Uterus (tissue), 4 donors: Measurements from ENCODE around the gene MYO18B. TPM values are rescaled to one million over a fixed set of nuclear protein-coding genes. Genes with fewer than 3 reads are reported as not detected.

Source experiments
- DNase-seq, 2 donors: peaks; one replicate each; pipeline ENCODE4 v3.0.0-alpha.2; 2019 to 2020
- H3K27ac ChIP-seq, 2 donors: fragments of 200-600 bp; sonication (generic); 1 replicate in 1 of 2; 2 replicates in 1 of 2; pipeline ENCODE4 v1.5.1; 2016 to 2018
- H3K27me3 ChIP-seq, 2 donors: fragments of 200-600 bp; sonication (generic); one replicate each; pipeline ENCODE4 v1.5.1; 2018 to 2019; ENCODE audit warnings: control low read depth in 1 of 2
- H3K36me3 ChIP-seq, 2 donors: fragments of 200-600 bp; sonication (generic); one replicate each; pipeline ENCODE4 v1.5.1; 2019; ENCODE audit warnings: control low read depth in 1 of 2
- H3K4me1 ChIP-seq, 2 donors: fragments of 200-600 bp; sonication (generic); one replicate each; pipeline ENCODE4 v1.5.1; 2018 to 2019; ENCODE audit warnings: control low read depth in 1 of 2
- H3K4me3 ChIP-seq, 2 donors: fragments of 200-600 bp; sonication (generic); 1 replicate in 1 of 2; 2 replicates in 1 of 2; pipeline ENCODE4 v1.5.1; 2018 to 2019; ENCODE audit warnings: mild to moderate bottlenecking in 1 of 2
- H3K9me3 ChIP-seq, 2 donors: fragments of 200-600 bp; sonication (generic); one replicate each; pipeline ENCODE4 v1.5.1; 2019; ENCODE audit warnings: control low read depth in 1 of 2
- POLR2A ChIP-seq, 2 donors: fragments of 450-650 bp; IDR thresholded peaks; one replicate each; pipeline ENCODE4 v1.6.1; 2016; ENCODE audit warnings: antibody characterized with exemption in 2 of 2, mild to moderate bottlenecking in 1 of 2, moderate library complexity in 1 of 2
- intact Hi-C: fragments of 100-400 bp; cut with DNase I; formaldehyde crosslinking; loops from one replicate; pipeline ENCODE4 v1.15.1; 2023; ENCODE audit warnings: low total_unique reads
- total RNA-seq, 4 donors: library from RNA; depleted of rRNA in 3 of 4; stranded (reverse); fragments of >200 nt in 3 of 4; gene quantifications; one replicate each; pipeline versions ENCODE4 v1.1.0 to v1.2.4, GENCODE V29; 2014 to 2023
- TF ChIP-seq, protein P1 (sequence below), 4 experiments: fragments of 200-600 bp in 2 of 4; fragments of 450-650 bp in 2 of 4; sonication (generic) in 2 of 4; IDR thresholded peaks; one replicate each; pipeline ENCODE4 v1.5.1; 2016 to 2019; ENCODE audit warnings: antibody characterized with exemption in 4 of 4, mild to moderate bottlenecking in 2 of 4, moderate library complexity in 1 of 4
- donor health status: DM: yes; HTN: yes; CAD: no.

MYO18B gene
- total RNA-seq, 4 donors from 2014 or later, result 0.41 to 0.43 TPM; not detected in 2

DNA sequence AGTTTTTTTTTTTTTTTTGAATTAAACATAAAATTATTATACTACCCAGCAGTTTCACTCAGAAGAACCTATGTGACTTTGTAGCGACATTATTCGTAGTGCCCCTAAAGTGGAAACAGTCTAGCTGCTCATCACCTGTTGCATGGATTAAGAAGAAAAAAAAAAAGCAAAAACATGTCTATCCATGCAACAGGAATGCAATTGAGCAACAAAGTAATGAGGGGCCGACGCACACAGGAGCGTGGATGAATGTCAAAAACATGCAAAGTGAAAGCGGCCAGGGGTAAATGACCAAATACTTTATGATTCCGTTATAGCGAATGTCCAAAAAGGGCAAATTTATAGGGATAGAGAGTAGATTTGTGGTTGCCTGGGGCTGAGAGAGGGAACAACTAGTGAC lies 16.3 kb downstream of the MYO18B start:
- H3K27me3 ChIP-seq, result no peaks in the 10 kb centered on the region
- H3K27ac ChIP-seq, result no peak overlapping the region
- no peaks in the 10 kb centered on the region for H3K9me3 ChIP-seq
- H3K4me3 ChIP-seq, result no peak overlapping the region
- H3K4me1 ChIP-seq, result no peaks in the 10 kb centered on the region
- intact Hi-C loops, result no loop called here
- DNase-seq, result no peak
- no peaks in the 10 kb centered on the region for H3K36me3 ChIP-seq
- no peak for TF ChIP-seq POLR2A (IDR thresholded peaks at IDR 0.05)
- TF ChIP-seq, protein P1, sequence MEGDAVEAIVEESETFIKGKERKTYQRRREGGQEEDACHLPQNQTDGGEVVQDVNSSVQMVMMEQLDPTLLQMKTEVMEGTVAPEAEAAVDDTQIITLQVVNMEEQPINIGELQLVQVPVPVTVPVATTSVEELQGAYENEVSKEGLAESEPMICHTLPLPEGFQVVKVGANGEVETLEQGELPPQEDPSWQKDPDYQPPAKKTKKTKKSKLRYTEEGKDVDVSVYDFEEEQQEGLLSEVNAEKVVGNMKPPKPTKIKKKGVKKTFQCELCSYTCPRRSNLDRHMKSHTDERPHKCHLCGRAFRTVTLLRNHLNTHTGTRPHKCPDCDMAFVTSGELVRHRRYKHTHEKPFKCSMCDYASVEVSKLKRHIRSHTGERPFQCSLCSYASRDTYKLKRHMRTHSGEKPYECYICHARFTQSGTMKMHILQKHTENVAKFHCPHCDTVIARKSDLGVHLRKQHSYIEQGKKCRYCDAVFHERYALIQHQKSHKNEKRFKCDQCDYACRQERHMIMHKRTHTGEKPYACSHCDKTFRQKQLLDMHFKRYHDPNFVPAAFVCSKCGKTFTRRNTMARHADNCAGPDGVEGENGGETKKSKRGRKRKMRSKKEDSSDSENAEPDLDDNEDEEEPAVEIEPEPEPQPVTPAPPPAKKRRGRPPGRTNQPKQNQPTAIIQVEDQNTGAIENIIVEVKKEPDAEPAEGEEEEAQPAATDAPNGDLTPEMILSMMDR (IDR thresholded peaks at IDR 0.05), result no peak

DNA sequence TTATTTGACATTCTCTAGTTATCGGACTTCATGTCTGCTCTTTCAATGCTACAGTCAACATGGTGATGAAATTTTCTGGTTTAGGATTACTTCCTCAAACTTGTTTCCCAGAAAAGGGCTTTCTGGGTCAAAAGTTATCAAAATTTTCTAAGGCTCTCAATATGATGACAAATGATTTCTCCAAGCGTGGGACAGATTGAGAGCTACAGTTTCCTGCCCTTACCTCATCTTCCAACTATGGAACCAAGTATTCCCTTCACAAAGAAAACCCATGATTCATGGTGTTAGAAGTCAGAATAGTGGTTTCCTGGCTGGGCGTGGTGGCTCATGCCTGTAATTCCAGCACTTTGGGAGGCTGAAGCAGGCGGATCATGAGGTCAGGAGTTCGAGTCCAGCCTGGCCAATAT lies 17.8 kb downstream of the MYO18B start:
- Histone ChIP-seq H3K4me1 (no peaks in the 10 kb centered on the region), H3K36me3 (no peaks in the 10 kb centered on the region), H3K9me3 (no peaks in the 10 kb centered on the region), H3K4me3 (no peak overlapping the region), H3K27ac (no peak overlapping the region), H3K27me3 (no peaks in the 10 kb centered on the region)
- intact Hi-C loops, result no loop called here
- DNase-seq, result no peak
- TF ChIP-seq, protein P1 (IDR thresholded peaks at IDR 0.05), result no peak
- no peak for TF ChIP-seq POLR2A (IDR thresholded peaks at IDR 0.05)

DNA sequence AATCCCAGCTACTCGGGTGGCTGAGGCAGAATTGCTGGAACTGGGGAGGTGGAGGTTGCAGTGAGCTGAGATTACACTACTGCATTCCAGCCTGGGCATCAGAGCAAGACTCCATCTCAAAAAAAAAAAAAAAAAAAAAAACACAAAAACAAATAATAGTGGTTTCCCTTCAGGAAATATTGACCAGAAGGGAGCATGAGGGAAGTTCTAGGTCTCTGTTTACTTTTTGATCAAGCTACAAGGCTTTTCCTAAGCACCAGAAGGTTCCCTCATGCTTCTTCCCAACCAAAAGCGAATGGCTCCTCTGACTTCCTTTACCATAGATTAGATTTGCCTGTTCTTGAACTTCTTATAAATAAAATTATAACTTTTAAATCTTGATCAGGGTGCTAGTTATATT lies 18.3 kb downstream of the MYO18B start:
- intact Hi-C loops, result no loop called here
- Histone ChIP-seq H3K27me3 (no peaks in the 10 kb centered on the region), H3K9me3 (no peaks in the 10 kb centered on the region), H3K4me1 (no peaks in the 10 kb centered on the region), H3K4me3 (no peak overlapping the region), H3K36me3 (no peaks in the 10 kb centered on the region), H3K27ac (no peak overlapping the region)
- TF ChIP-seq POLR2A (IDR thresholded peaks at IDR 0.05), result no peak
- TF ChIP-seq, protein P1 (IDR thresholded peaks at IDR 0.05), result no peak
- DNase-seq, result no peak

DNA sequence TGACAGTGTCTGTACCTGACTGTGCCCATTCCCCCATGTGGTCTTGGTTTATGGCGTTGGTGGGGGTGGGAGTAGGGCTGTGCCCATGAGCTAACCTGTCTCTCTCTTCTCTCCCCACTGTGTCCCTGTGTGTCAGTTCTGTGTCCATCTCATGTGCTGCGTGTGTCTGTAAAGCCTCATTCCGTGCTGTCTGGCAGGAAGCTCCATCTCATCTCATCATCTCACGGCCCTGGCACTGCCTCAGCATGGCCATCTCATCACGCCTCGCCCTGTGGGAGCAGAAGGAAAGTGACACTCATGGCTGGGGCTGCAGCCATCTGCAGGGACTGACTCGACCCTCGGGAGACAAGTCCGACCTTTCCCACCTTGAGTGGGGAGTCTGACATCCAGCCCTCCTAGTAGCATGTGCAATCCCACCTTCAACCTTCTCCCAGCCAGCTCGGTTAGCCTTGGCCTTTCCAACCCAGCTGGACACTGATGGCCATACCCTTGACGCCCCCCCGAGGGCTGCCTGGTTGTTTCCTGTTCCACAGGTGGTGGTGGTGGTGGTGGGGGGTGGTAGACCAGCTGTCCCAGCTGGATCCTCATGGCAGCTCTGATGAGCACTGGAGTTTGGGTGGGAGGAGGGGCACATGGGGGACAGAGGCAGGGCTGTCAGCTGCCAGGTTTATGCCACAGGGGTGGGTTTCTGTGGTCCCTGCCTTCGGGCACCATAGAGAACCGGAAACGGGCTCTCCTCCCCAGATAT lies 19.0 kb downstream of the MYO18B start:
- Histone ChIP-seq H3K36me3 (no peaks in the 10 kb centered on the region), H3K4me3 (no peak overlapping the region), H3K27ac (no peak overlapping the region), H3K9me3 (no peaks in the 10 kb centered on the region), H3K4me1 (no peaks in the 10 kb centered on the region), H3K27me3 (no peaks in the 10 kb centered on the region)
- DNase-seq, result no peak
- TF ChIP-seq POLR2A (IDR thresholded peaks at IDR 0.05), result no peak
- TF ChIP-seq, protein P1 (IDR thresholded peaks at IDR 0.05), result no peak
- intact Hi-C loops, result no loop called here

GRCh38 chr22:25762147-25762546 lies 20.2 kb downstream of the MYO18B start:
- Histone ChIP-seq H3K36me3 (no peaks in the 10 kb centered on the region), H3K9me3 (no peaks in the 10 kb centered on the region), H3K27me3 (no peaks in the 10 kb centered on the region), H3K4me1 (no peaks in the 10 kb centered on the region), H3K27ac (no peak overlapping the region), H3K4me3 (no peak overlapping the region)
- DNase-seq, result no peak
- intact Hi-C loops, result no loop called here
- TF ChIP-seq, protein P1 (IDR thresholded peaks at IDR 0.05), result no peak
- TF ChIP-seq POLR2A (IDR thresholded peaks at IDR 0.05), result no peak
